ENCODE measurements around the gene CENPS. TPM values are rescaled to one million over a fixed set of nuclear protein-coding genes. Genes with fewer than 3 reads are reported as not detected.

CENPS gene
- total RNA-seq, 1 experiment from 2014 or later, result 20.1 TPM

DNA sequence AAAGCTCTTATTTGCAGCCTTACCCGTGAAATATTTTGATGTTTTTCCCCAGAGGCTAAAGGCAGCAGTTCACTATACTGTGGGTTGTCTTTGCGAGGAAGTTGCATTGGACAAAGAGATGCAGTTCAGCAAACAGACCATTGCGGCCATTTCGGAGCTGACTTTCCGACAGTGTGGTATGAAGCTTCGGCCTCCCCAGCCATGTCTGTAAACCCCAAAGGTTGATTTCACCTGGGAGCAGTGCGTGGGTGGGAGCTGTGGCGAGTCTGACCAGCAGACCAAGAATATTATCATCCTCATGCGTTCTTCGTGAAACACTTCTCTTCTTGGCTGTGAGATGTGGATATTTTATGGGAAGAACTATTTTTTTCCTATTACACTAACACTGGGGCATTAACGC lies 3.6 kb downstream of the CENPS start:
- intact Hi-C loops (cut with micrococcal nuclease; ENCODE audit: unreplicated experiment), result no loop called here
- H3K36me3 ChIP-seq (ENCODE audit: control insufficient read depth, insufficient read depth, low read length), result no peaks in the 10 kb centered on the region; the same call in 1 of the 2 replicates
- peaks cover 7% of the 10 kb centered on the region for H3K36me3 Mint-ChIP-seq (ENCODE audit: insufficient read depth, unreplicated experiment)
- peaks cover 5% of the 10 kb centered on the region; the same call in 1 of the 2 replicates for H3K4me1 ChIP-seq
- DNase-seq, result no peak
- H3K9me3 Mint-ChIP-seq (ENCODE audit: unreplicated experiment), result no peaks in the 10 kb centered on the region
- H3K27ac Mint-ChIP-seq (ENCODE audit: unreplicated experiment), result no peak overlapping the region
- CTCF ChIA-PET, result no interaction called here
- POLR2A ChIA-PET, result no interaction called here
- no peak overlapping the region for H3K4me3 ChIP-seq (ENCODE audit: low read depth, low read length)
- no TSS peak for BruUV-seq (replicated peaks)
- no peaks in the 10 kb centered on the region for H3K27me3 ChIP-seq (replicated peaks; ENCODE audit: control insufficient read depth, insufficient read depth, low read length)
- H3K27me3 Mint-ChIP-seq (ENCODE audit: insufficient read depth, unreplicated experiment), result no peaks in the 10 kb centered on the region
- TF ChIP-seq, protein P1, sequence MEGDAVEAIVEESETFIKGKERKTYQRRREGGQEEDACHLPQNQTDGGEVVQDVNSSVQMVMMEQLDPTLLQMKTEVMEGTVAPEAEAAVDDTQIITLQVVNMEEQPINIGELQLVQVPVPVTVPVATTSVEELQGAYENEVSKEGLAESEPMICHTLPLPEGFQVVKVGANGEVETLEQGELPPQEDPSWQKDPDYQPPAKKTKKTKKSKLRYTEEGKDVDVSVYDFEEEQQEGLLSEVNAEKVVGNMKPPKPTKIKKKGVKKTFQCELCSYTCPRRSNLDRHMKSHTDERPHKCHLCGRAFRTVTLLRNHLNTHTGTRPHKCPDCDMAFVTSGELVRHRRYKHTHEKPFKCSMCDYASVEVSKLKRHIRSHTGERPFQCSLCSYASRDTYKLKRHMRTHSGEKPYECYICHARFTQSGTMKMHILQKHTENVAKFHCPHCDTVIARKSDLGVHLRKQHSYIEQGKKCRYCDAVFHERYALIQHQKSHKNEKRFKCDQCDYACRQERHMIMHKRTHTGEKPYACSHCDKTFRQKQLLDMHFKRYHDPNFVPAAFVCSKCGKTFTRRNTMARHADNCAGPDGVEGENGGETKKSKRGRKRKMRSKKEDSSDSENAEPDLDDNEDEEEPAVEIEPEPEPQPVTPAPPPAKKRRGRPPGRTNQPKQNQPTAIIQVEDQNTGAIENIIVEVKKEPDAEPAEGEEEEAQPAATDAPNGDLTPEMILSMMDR (IDR thresholded peaks at IDR 0.05; ENCODE audit: insufficient read depth in 1 of 2, low read depth in 1 of 2, low read length in 1 of 2, severe bottlenecking in 1 of 2, unreplicated experiment in 1 of 2), result no peak
- no peaks in the 10 kb centered on the region for H3K4me1 Mint-ChIP-seq (ENCODE audit: low read depth, unreplicated experiment)
- H3K4me3 Mint-ChIP-seq (ENCODE audit: unreplicated experiment), result no peak overlapping the region
- no peaks in the 10 kb centered on the region for H3K9me3 ChIP-seq

DNA sequence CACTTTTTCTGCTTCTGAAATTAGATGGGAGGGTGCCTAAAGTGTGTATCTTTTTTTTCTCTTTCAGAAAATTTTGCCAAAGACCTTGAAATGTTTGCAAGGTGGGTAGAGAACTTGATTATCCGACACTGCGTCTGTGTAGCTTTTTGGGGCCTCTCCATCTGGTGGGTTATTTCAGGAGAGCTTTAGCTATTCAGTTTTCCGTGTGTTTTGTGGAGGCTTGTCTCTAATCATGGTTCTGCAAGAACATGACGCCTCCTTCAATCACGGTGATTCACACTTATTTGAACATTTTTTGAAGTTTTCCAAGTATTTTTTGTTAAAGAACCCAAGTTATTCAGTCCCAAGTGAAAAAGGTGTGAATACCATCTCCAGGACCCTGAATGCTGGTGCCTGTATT lies 4.4 kb downstream of the CENPS start:
- BruUV-seq (replicated peaks), result no TSS peak
- ChIA-PET CTCF (no interaction called here), POLR2A (interaction anchor here (1.2 kb wide), 1 partner anchor 22 kb away, joined by 3 read pairs; no protein-coding TSS in a partner anchor)
- no peak overlapping the region for H3K4me3 ChIP-seq (ENCODE audit: low read depth, low read length)
- H3K36me3 ChIP-seq (ENCODE audit: control insufficient read depth, insufficient read depth, low read length), result no peaks in the 10 kb centered on the region
- H3K36me3 Mint-ChIP-seq (ENCODE audit: insufficient read depth, unreplicated experiment), result peaks cover 7% of the 10 kb centered on the region
- H3K4me1 ChIP-seq, result peaks cover 5% of the 10 kb centered on the region; the same call in 1 of the 2 replicates
- no peak overlapping the region for H3K27ac Mint-ChIP-seq (ENCODE audit: unreplicated experiment)
- intact Hi-C loops (cut with micrococcal nuclease; ENCODE audit: unreplicated experiment), result no loop called here
- H3K9me3 ChIP-seq, result no peaks in the 10 kb centered on the region
- no peaks in the 10 kb centered on the region for H3K27me3 ChIP-seq (replicated peaks; ENCODE audit: control insufficient read depth, insufficient read depth, low read length)
- no peaks in the 10 kb centered on the region for H3K4me1 Mint-ChIP-seq (ENCODE audit: low read depth, unreplicated experiment)
- DNase-seq, result no peak
- TF ChIP-seq, protein P1 (IDR thresholded peaks at IDR 0.05; ENCODE audit: insufficient read depth in 1 of 2, low read depth in 1 of 2, low read length in 1 of 2, severe bottlenecking in 1 of 2, unreplicated experiment in 1 of 2), result no peak
- H3K27me3 Mint-ChIP-seq (ENCODE audit: insufficient read depth, unreplicated experiment), result no peaks in the 10 kb centered on the region
- H3K4me3 Mint-ChIP-seq (ENCODE audit: unreplicated experiment), result no peak overlapping the region
- H3K9me3 Mint-ChIP-seq (ENCODE audit: unreplicated experiment), result no peaks in the 10 kb centered on the region

DNA sequence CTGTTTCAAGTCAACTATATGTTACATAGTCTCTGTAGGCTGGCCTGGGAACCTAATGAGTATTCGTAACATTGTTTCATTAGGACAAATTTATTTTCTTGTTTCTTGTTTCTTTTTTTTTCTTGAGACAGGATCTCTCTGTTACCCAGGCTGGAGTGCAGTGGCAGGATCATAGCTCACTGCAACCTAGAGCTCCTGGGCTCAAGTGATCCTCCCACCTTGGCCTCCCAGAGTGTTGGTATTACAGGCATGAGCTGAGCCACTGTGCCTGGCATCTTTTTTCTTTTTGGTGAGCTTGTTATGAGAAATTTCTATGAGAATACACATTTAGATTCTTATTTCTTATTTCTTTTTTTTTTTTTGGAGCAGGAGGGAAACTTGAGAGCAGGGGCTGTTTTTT lies 6.8 kb downstream of the CENPS start:
- DNase-seq, result no peak
- H3K4me1 ChIP-seq, result no peaks in the 10 kb centered on the region
- CTCF ChIA-PET, result interaction anchor here (0.6 to 0.7 kb wide), 2 partner anchors 42 to 429 kb away, joined by 3 to 4 read pairs; no protein-coding TSS in a partner anchor
- H3K27me3 Mint-ChIP-seq (ENCODE audit: insufficient read depth, unreplicated experiment), result no peaks in the 10 kb centered on the region
- no peaks in the 10 kb centered on the region for H3K4me1 Mint-ChIP-seq (ENCODE audit: low read depth, unreplicated experiment)
- no TSS peak for BruUV-seq (replicated peaks)
- no peak overlapping the region for H3K4me3 Mint-ChIP-seq (ENCODE audit: unreplicated experiment)
- POLR2A ChIA-PET, result interaction anchor here (0.6 kb wide), 1 partner anchor 262 kb away, joined by 3 read pairs; no protein-coding TSS in a partner anchor
- H3K9me3 ChIP-seq, result no peaks in the 10 kb centered on the region
- no peaks in the 10 kb centered on the region for H3K27me3 ChIP-seq (replicated peaks; ENCODE audit: control insufficient read depth, insufficient read depth, low read length)
- H3K36me3 ChIP-seq (ENCODE audit: control insufficient read depth, insufficient read depth, low read length), result no peaks in the 10 kb centered on the region
- H3K9me3 Mint-ChIP-seq (ENCODE audit: unreplicated experiment), result no peaks in the 10 kb centered on the region
- peaks cover 3% of the 10 kb centered on the region for H3K36me3 Mint-ChIP-seq (ENCODE audit: insufficient read depth, unreplicated experiment)
- no peak overlapping the region for H3K4me3 ChIP-seq (ENCODE audit: low read depth, low read length)
- TF ChIP-seq, protein P1 (IDR thresholded peaks at IDR 0.05; ENCODE audit: insufficient read depth in 1 of 2, low read depth in 1 of 2, low read length in 1 of 2, severe bottlenecking in 1 of 2, unreplicated experiment in 1 of 2), result no peak
- intact Hi-C loops (cut with micrococcal nuclease; ENCODE audit: unreplicated experiment), result no loop called here
- H3K27ac Mint-ChIP-seq (ENCODE audit: unreplicated experiment), result no peak overlapping the region
